Activated CD8-positive, alpha-beta memory T cell treated with anti-CD3 and anti-CD28 coated beads, Interleukin-2, amount 50 U/mL, for 4 hours (primary cell): ENCODE results near the gene CCSER2.
"Not testable (repeated sequence)": the region's sequence is repeated elsewhere in the genome, so short reads cannot be mapped to it uniquely, and the experiment has no call there.

Source experiments
- DNase-seq: peaks from one replicate; pipeline ENCODE4 v3.0.0-alpha.2; 2020

Gene CCSER2

GRCh38 chr10:84317174-84317573, 11.2 kb upstream of the CCSER2 start:
- no peak for DNase-seq

DNA sequence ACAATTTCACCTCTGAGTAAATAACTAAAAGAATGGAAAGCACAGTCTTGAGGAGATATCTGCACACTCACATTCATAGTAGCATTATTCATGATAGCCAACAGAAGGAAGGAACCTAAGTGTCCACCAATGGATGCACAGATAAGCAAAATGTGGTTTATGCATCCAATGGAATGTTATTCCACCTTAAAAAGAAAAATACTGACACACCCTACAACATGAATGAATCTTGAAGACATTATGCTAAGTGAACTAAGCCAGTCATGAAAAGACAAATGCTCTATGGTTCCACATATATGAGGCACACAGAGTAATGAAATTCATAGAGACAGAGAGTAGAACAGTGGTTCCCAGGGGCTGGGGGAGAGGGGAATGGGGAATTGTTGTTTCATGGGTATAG, 6.5 kb upstream of the CCSER2 start:
- DNase-seq: no peak

DNA sequence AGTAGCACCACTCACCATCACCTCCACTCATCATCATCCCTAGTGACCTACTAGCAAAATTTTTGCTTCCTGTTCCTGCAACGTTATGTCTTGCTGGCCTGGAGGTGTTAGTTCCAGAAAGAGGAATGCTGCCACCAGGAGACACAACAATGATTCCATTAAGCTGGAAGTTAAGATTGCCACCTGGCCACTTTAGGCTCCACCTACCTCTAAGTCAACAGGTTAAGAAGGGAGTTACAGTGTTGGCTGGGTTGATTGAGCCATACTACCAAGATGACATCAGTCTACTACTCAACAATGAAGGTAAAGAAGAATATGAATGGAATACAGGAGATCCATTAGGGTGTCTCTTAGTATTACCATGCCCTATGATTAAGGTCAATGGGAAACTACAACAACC, 4.8 kb upstream of the CCSER2 start:
- not testable (repeated sequence) for DNase-seq

GRCh38 chr10:84326995-84327394, 1.4 kb upstream of the CCSER2 start:
- DNase-seq: not testable (repeated sequence)

GRCh38 chr10:84329196-84329611, 815 bp downstream of the CCSER2 start:
- peak; percentile 49 for DNase-seq

- DNase-seq: no peak
Observed at GRCh38 chr10:84329986-84330651, 1.7 kb downstream of the CCSER2 start.

DNA sequence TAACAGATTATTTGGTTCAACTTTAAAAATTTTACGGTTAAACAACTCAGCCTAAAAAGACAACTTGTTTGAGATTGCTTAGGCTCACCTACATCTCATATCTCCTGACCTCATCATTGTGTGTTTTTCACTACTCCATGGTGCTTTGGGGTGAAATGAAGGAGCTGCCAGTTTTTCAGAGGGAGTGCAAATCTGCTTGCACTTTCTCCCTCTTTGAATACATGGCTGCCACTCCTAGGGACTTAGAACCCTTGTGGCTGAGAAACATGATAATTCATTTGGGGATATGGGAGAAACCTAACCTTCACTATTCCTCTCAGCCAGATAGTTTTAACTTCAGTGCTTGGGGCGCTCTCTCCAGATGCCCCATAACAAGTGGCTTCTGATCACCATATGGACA, 2.7 kb downstream of the CCSER2 start:
- no peak for DNase-seq

- peak; percentile 63 for DNase-seq
Observed at GRCh38 chr10:84333864-84334451, 5.6 kb downstream of the CCSER2 start.

DNA sequence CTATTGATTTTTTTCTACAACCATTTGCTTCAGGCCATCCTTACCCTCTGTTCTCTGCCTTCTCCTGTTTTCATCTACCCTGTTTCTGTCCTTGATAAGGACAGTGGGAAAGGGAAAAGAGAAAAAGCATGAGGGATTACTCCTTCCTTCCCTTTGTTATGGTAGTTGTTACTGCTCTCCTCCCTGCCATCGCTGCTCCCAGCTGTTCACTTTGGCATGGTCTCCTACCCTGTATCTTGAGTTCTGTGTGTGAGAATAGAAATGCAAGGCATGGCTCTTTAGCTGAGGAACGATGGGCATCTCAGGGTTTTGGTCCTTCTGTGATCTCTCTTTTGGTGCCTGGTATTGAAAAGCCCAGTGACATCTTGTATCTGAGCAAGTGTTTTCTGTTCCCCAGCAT, 6.4 kb downstream of the CCSER2 start:
- DNase-seq: no peak

- no peak for DNase-seq
Observed at GRCh38 chr10:84335516-84335915, 7.1 kb downstream of the CCSER2 start.

- no peak for DNase-seq
Observed at GRCh38 chr10:84336406-84337090, 8.2 kb downstream of the CCSER2 start.

DNA sequence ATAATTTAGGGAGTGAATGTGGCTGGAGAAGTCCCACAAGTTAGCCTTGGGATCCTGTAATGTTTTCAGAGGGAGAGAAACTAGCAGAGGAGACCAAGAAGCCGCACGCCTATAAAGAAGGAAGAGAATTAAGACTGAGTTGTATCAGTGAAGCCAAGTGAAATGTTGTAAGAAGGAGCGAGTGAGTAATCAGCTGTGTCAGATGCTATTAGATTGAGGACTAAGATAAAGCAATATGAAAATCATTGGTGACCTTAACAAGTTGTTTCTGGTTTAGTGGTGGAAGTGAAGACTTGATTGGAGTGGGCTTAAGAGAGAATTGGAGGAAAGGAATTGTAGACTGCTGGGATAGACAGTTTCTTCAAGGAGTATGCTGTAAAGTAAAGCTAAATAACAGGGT, 8.8 kb downstream of the CCSER2 start:
- no peak for DNase-seq

GRCh38 chr10:84339025-84339424, 10.6 kb downstream of the CCSER2 start:
- DNase-seq: no peak

DNA sequence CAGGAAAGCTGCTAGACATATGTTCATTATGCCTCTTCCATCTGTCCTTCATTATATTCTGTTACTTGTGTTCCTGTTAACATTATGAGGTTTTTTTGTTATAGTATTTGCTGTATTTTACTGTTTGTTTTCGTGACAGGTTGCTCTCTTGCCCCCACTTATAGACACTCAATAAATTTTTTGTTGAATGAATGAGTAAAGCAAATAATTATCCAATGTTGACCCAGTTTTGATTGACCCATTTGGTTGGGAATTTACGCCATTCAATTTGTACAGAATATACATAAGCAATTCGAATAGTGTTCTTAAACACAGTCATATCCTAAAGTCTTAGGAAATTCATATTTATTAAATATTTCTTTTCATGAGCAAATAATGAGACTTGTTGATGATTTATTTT, 11.8 kb downstream of the CCSER2 start:
- DNase-seq: no peak

DNA sequence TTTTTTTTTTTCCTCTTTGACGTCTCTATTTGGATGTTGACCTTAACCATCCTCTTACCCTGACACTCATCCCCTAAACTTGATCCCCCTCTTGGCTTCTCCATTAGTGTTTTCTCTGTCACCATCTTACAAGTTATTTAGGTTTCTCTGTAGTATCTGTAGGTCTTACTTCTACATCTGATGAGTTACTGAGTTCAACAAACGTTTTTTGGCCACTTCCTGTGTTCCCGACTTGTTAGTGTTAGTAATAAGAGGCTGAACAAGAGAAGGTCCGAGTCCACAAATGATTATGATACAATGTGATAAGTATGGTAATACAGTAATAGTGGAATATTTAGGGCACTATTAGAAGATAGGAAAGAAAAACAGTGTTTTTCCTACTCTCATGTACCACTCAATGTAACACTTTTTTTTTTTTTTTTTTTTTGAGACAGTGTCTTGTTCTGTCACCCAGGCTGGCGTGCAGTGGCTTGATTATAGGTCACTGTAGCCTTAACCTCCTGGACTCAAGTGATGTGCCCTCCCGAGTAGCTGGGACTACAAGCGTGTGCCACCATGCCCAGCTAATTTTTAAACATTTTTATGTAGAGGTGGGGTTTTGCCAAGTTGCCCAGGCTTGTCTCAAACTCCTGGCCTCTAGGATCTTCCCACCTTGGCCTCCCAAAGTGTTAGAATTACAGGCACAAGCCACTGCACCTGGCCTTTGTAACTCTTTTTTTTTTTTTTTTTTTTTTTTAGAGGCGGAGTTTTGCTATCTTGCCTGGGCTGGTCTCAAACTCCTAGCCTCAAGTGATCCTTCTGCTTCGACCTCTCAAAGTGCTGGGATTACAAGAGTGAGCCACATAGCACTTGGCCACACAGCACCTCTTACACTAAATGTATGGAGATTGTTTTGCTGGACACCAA, 12.5 kb downstream of the CCSER2 start:
- DNase-seq: no peak

GRCh38 chr10:84341538-84341856, 13.1 kb downstream of the CCSER2 start:
- no peak for DNase-seq

- no peak for DNase-seq
Observed at GRCh38 chr10:84341983-84342382, 13.6 kb downstream of the CCSER2 start.

- DNase-seq: no peak
Observed at GRCh38 chr10:84342584-84342983, 14.2 kb downstream of the CCSER2 start.

DNA sequence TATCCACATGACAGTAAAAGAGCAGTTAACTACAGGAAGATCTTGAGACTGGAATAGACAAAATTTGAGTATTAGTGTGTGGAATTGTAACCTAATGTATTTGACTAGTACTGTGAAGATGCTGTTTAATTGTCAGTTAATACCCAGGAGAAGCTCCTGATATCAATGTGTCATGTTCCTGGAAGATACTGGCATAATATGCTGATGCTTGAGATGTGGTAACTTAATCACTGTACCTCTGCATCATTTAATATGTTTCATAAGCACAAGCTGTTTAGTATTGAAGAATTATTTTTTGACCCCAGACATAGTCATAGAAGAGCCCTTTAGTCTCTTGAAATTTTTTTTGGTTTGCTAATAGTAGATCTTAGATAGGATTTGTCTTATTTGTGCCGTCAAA, 15.4 kb downstream of the CCSER2 start:
- no peak for DNase-seq

DNA sequence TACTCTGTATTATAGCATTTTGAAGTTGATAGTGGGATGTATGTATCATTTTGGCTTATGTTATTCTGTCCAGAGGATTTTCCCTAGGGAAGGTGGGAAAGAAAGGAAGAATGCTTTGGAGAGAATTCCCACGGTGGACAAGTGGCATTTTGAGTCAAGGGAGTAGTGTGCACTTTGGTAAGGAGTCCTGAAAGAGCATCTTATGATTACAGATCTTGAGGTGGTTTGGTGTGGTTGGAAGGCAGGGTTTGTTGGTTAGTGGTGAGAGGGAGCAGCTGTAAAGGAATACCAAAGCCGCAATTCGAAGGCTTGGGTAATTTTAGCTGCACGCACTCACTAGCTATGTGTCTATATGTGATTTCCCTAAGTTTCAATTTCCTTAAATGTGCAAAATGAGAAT, 16.1 kb downstream of the CCSER2 start:
- DNase-seq: no peak

DNA sequence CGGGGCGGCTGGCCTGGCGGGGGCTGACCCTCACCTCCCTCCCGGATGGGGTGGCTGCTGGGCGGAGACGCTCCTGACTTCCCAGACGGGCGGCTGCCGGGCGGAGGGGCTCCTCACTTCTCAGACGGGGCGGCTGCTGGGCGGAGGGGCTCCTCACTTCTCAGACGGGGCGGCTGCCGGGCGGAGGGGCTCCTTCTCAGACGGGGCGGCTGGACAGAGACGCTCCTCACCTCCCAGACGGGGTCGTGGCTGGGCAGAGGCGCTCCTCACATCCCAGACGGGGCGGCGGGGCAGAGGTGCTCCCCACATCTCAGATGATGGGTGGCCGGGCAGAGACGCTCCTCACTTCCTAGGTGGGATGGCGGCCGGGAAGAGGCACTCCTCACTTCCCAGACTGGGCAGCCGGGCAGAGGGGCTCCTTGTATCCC, 19.2 kb downstream of the CCSER2 start:
- DNase-seq: not testable (repeated sequence)

DNA sequence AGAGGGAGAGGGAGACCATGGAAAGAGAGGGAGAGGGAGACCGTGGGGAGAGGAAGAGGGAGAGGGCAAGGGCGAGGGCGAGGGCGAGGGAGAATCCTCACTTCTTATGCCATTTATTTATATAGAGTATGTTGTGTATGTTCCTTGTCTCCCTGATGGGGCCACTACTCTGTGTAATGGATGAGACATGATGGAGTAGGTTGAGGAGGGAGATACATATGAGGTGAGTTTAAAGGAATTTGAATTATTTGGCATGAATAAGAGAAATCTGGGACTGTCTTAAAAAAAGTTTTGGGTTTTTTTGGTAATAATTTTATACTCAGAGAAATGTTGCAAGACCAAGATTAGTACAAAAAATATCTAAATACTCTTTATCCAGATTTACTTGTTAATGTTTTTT, 20.1 kb downstream of the CCSER2 start:
- no peak for DNase-seq

- DNase-seq: no peak
Observed at GRCh38 chr10:84348860-84349259, 20.5 kb downstream of the CCSER2 start.
